Nucleus accumbens (tissue), 56 donors: ENCODE measurements around the gene EPB41L4B.
A peak's percentile ranks its signal among the peaks of the same experiment; 100 is the strongest.

ENCODE experiments used
- DNase-seq, 56 donors: peaks; one replicate each; lab custom pipeline; 2025; lab: John Stamatoyannopoulos, UW

Gene EPB41L4B

DNA sequence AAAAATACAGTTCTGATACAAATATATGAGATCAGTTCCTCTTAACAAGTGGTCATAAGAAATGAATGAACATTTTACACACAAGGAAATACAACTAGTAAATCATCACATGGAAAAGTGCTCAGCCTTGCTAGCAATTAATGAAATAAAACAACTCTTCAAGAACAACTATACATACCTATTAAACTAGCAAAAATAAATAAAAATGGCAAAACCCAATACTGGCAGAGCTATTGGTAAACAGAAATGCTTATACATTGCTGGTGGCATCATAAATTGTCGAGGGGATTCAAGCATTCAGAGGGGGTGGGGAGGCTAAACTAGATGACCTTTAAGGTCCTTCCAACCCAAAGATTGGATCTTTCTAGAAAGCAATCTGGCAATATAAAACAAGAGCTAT, 147.9 kb downstream of the EPB41L4B start:
- no peak for DNase-seq

DNA sequence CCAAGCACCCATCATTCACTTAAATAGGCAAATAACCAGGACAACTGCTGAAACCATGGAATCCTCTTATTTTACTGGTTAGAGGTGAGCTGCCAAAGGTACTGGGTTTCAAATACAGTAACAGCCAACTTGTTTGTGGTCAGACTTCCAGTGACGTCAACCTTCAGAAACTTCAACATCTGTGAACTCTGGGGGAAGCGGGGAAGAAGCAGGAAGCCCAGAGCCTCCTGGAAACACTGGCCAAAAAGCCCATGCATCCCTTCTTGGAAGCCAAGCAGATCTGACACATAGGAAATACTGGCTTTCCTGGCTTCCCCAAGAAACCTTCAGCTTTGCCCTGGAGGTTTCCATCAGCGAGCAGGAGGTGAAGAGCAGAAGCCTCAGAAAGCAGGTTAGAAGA, 148.9 kb downstream of the EPB41L4B start:
- no peak for DNase-seq

DNA sequence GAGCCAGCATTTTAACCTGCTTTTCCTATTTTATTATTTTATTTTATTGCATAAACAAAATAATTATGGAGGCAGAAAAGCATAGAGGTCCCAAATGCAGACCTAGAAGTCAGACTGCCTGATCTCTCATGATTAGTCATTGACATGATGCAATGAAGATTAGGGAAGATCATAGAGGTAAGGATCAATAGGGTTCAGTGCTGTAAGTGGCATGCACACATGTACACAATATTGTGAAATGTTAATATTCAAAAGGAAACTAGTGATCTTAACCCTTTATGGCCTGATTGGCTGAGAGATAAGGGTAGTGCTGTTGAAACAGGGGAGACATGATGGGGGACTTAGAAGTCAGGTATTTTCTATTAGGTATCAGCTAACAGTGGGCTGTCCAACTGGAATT, 152.7 kb downstream of the EPB41L4B start:
- no peak for DNase-seq

DNA sequence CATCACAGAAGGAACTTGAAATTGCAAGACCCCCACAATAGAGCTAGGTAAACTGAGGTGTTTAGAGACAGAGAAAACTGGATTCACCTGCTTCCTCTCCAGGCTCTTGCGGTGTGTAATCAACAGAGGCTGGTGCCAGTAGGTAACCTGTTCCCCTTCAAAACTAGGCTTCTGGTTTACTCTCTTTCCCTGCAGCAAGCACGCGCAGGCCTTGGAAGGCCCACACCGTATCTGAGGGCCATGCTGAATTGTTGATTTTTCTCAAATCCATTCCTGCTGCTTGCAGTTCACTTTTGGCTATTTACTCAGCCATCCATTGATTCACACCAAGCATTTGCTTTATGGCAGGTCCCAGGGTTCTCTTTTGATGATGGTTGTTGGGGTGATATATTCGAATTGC, 153.1 kb downstream of the EPB41L4B start:
- no peak for DNase-seq

DNA sequence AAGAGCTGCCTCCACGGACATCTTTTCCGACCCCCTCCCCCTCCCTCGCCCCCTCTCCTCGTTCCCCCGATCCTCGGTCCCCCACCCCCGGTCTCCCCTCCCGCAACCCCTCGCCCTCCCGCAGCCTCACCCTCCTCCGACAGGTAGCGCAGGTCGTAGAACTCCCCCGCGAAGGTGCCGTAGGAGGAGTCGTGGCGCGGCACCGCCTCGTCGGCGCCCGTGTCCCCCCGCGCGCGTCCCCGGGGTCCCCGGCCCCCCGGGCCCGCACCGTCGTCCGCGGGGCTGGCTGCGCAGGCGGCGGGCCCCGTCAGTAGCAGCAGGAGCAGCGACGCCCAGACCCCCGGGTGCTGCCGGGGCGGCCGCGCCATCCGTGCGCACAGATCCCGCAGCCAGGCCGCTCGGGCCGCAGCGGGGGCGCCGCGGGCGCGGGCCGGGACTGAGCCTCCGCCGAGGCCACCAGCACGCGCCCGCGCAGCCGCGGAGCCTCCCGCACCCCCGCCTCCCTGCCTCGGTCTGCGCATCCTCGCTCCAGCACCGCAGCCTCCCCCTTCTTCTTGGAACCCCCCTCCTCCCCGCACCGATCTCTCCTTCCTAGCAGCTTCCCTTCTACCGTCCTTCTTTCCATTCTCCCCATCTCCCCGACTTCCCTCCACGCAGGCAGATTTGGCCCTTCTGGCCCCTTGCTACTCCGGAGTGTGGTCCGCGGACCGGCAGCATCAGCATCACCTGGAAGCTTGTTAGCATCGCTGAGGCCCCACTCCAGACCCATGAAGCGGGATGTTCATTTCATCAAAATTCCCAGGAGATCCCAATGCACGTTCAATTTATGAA, 153.9 kb downstream of the EPB41L4B start, which contains the start of gene FRRS1L:
Gene FRRS1L (minus strand): TSS at position 479 of the 831 bp plus-strand sequence. CDS start 111 bp downstream, at position 368.
- peak in 47 of 56 donors; percentile 3 to 79 (median 39) for DNase-seq

DNA sequence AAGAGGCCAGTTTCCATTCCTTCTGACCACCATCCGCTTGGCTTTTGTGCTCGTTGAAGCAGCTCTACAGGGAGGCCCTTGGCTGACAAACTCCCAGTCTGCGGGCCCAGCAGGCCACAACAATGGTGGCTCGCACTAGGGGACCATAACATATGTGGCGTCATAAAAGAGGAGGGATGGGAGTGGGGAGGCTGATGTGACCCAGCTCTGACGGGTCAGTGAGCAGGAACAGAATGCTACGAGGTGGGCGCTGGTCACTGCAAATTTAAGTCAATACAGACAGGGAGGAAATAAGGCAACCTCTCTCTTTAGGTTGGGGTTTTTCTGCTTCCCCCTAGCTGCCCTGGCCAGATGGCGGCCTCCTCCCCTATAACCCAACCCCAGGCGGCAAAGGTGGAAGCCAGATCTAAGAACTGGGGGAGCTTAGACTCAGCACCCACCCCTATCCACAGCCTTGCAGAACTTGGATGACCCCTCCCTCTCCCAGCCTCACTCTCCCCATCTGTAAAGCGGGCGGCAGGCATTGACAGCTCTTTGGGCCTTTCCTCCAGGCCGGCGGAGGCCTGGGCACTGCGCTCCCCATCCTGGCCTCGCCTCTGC, 154.6 kb downstream of the EPB41L4B start:
- DNase-seq: peak in 2 of 56 donors; percentile 25 to 45

DNA sequence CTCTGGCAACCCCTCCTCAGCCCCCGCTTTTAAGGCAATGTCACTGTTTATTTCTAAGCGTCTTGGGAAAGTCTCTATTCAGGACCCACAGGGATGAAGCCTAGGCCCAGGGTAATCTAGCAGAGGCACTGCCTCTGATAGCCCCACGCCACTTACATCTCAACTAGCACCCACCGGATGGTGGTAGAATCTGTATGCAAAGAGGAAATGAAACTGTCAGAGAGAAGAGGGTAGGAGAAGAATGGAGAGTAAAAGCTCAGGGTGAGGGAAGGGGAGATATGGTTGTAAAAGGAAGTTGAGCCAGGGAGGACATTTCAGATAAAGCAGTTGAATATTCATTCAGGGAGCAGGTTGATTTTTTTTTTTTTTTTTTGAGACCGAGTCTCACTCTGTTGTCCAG, 156.8 kb downstream of the EPB41L4B start:
- no peak for DNase-seq

DNA sequence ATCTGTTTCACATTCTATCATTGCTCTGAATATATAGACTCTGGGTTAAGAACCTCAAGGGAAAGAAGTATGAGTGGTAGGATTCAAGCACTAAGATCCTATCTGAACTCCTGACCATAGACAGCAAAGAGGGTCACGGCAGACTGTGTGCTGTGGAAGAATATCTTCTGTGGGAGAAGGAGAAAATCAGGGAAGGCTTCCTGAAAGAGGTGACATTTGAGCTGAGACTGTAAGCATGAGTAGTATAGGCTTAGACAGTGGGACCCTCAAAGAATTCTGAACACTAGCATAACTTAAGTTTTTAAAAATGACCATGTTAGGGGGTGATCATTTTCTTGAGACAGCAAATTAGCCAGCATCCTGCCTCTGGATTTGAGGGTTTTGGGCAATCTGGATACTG, 157.7 kb downstream of the EPB41L4B start:
- DNase-seq: no peak

DNA sequence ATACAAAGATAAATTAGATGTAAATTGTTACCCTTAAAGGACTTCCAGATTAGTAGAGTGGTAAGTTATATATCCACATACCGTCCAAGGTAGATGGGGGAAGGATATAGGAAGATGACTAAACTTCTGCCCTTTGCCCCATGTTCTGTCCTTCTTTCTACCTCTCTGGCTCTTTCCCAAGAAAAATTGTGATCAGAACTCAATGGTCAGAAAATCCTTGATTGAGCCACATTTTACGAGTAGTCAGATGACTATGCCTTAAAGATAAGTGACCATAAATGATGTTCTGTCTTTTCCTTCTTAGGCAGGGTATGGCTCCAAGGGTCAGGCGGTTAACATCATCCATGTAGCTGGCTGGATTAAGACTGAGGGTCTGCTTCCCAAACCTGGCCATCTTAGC, 158.2 kb downstream of the EPB41L4B start:
- DNase-seq: no peak

DNA sequence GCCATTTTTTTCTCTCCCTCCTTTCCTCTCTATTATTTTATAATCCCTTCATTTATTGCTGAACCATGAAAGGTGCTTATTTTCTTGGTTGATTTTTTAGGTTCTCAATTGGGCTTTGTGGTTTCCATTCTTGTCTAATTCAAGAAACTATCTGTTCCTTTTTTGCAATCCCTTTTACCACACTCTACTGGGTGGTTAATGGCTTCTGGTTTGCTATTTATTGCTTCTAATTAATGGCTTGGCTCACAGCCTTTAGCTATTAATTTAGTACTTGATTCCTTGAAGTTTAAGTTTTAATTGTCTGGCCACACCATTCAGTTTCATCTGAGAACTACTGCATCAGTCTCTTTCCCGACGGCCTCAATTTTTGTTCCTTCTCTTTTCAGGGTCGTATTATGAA, 159.4 kb downstream of the EPB41L4B start:
- no peak for DNase-seq

DNA sequence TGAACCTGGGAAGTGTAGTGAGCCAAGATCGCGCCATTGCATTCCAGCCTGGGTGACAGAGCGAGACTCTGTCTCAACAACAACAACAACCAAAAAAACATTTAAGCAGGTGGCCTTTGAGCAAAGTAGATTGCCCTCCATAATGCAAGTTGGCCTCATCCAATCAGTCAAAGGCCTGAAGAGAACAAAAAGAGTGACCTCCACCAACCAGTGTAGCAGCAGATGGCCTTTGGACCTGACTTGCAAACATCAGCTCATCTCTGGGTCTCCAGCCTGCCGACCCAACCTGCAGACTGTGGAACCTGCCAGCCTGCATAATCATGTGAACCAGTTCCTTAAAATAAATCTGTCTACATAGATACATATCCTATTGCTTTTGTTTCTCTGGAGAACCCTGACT, 161.3 kb downstream of the EPB41L4B start:
- DNase-seq: no peak

DNA sequence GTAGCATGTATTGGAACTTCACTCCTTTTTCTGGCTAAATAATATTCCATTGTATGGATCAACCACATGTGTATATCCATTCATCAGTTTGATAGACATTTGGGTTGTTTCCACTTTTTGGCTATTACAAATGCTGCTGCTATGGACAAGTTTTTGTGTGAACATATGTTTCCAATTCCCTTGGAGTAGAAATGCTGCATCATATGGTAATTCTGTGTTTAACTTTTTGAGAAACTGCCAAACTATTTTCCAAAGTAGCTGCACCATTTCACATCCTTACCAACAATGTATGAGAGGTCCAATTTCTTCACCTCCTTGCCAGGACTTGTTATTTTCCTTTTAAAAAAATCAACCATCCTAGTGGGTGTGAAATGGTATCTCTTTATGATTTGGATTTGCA, 162.2 kb downstream of the EPB41L4B start:
- DNase-seq: no peak

DNA sequence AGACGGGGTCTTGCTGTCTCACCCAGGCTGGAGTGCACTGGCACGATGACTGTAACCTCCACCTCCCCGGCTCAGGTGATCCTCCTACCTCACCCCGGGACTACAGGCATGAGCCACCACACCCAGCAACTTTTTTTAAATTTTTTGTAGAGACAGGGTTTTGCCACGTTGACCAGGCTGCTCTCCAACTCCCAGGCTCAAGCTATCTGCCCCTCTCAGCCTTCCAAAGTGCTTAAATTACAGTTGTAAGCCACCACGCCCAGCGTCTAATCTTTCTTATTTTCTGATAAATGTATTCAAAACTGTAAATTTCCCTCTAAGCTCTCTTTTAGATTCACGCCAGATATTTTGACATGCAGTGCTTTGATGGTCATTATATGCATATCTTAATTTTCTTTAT, 164.2 kb downstream of the EPB41L4B start:
- no peak for DNase-seq

DNA sequence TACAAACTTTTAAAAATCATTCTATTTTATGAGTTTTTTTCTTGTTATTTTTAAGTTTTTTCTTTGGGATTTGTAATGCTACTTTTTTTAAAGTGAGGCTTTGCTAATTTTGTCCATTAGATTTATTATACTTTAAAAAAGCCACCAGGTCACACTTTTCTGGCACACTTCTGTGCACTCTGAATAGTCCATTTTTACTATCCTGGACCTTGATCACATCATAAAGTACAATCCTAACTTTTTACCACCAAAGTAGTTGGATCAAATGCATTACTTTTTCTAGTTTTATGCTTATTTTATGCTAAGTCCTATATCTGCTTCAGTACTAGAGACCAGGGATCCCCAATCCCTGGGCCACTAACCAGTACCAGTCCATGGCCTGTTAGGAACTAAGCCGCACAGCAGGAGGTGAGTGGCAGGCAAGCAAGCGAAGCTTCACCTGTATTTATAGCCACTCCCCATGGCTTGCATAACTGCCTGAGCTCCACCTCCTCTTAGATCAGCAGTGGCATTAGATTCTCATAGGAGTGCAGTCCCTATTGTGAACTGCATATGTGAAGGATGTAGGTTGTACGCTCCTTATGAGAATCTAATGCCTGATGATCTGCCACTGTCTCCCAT, 169.8 kb downstream of the EPB41L4B start:
- DNase-seq: no peak

DNA sequence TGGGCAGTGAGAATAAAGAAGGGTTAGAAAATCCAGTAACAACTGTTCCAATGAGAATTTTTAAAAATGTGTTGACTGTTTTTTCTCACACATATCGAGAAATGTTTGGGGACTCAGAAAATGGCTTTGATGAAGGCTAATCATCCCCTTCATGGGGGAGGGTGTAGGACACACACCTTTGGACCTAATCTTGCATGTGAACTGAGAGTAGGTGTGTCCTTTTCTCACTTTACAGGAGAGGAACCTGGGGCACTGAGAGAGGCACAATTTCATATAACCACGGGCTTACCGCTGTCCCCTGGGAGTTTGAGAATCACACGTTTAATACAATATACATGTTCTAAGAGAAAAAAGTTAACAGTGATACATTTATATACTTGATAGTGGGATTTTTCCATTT, 171.1 kb downstream of the EPB41L4B start:
- DNase-seq: no peak

DNA sequence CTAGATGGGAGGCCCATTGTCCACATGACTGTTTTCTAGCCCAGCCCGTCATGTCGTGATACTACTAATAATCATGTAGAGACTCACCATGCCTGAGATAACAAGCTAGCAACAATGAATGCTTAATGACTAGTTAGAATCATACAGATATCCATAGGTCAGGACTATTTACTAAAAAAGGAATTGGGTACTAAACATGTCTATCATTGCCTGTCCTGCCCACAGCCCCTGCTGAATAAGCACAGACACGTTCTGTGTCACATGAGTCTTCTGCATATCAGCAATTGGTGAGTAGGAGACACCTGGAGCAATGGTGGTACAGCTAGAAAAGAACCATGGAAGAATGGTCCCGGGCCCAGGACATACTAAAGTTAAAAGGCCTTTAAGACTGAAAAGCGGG, 171.8 kb downstream of the EPB41L4B start:
- no peak for DNase-seq

DNA sequence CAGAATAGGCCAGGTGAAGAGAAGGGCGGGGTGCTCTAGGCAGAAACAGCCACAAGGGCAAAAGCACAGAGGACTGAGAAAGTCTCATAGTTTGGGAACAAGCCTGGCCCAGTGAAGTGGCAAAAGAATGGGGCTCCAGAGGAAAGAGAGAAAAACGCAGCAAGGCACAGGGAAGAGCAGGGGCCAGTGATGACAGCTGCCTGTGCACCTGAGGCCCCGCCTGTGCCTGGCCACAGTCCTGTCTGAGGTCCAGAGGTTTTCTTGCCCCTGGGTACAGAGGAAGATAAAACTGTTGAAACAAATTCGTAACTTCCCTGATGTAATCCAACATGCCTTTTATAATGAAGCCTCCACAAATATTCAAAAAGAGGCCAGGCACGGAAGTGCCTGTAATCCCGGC, 175.8 kb downstream of the EPB41L4B start:
- no peak for DNase-seq

DNA sequence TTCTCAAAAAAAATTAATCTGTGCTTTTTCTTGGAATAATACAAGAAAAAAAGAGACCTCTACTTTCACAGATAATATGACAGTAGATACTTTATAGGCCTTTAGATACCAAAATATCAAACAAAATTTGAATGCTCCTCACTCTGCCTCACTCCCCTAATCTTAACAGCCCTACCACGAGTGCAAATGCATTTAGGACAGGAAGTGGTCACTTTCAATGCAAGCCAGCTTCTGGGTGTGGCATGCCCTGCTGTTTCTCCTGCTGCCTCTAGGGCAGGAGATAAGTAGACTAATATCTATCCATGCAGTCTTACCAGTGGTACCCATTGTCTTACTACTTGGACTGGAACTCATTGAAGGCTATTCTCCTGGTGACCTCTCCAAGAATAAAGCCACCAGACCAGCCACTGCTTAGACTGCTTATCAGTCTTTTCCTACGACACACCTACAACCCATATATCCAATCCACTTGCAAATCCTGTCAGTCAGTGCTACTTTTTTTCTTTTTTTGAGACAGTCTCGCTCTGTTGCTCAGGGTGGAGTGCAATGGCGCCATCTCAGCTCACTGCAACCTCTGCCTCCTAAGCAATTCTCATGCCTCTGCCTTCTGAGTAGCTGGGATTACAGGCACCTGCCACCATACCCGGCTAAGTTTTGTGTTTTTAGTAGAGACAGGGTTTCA, 176.8 kb downstream of the EPB41L4B start:
- no peak for DNase-seq

DNA sequence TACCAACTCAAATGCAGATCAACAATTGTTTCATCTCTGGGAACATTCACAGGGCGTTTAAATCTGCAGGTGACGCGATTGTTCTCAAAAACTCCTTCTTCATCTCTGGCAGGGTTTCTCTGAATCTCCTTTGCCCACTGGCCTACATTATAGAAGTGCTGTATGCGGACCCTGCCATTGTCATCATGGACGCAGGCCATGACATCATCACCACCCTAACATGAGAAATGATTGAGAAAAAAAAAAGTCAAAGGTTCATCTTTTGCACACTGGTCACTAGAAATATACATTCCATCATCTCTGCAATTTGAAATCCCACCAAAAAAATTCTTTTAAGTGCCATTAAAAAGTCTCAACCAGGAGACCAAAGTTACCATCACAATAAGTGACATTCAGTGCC, 179.5 kb downstream of the EPB41L4B start:
- DNase-seq: no peak

DNA sequence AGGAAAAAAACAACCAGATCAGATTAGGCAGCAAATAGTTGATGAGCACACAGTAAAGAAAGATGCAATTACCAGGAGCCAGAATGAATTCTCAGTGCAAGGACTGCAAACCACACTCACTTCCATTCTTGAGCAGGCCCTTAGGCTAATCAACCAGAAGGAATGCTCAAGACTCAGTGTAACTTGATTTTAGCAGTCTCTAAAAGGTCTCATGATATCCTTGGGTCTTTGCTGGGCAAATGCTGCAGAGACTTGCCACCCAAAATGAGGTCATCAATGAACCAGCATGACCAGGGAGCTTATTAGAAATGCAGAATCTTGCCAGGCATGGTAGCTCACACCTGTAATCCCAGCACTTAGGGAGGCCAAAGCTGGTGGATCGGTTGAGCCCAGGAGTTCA, 181.0 kb downstream of the EPB41L4B start:
- DNase-seq: no peak

DNA sequence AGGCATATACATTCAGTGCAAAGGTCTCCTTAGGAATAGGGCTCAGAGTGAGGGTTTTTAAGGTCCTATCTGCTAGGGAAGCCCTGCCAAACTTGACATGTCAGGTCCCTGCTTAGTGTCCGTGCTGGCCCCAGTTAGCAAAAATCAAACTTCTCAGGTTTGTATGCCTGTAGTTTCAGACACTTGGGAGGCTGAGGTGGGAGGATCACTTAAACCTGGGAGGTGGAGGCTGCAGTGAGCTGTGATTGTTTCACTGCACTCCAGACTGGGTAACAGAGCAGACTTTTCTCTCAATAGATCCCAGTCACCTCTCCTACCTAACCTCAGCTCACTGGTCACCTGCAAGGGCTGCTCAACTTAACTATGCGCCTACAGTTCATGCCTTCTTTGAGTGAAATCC, 182.4 kb downstream of the EPB41L4B start:
- DNase-seq: no peak
